Astrocyte of the hippocampus (primary cell): ENCODE measurements around the gene CA11.
A peak's percentile ranks its signal among the peaks of the same experiment; 100 is the strongest.

Source experiments
- DNase-seq: peaks from one replicate; pipeline ENCODE4 v3.0.0; 2011; ENCODE audit warnings: low read depth, low spot score

CA11 gene

GRCh38 chr19:48629297-48629598 is 16.7 kb downstream of the CA11 start:
- DNase-seq = no peak

- no peak for DNase-seq
These were observed 17.3 kb downstream of the CA11 start for GRCh38 chr19:48628486-48629296.

- DNase-seq = no peak
These were observed 18.1 kb downstream of the CA11 start for GRCh38 chr19:48627865-48628314.

- DNase-seq = no peak
These were observed 18.7 kb downstream of the CA11 start for GRCh38 chr19:48627201-48627864.

- no peak for DNase-seq
These were observed 20.1 kb downstream of the CA11 start for GRCh38 chr19:48625891-48626327.

GRCh38 chr19:48624791-48625723 is 20.9 kb downstream of the CA11 start:
- no peak for DNase-seq

GRCh38 chr19:48624067-48624594 is 21.9 kb downstream of the CA11 start:
- peak; percentile 100 for DNase-seq

- no peak for DNase-seq
These were observed 22.4 kb downstream of the CA11 start for GRCh38 chr19:48623556-48624066.

- DNase-seq = no peak
These were observed 26.0 kb downstream of the CA11 start for GRCh38 chr19:48619692-48620585.

GRCh38 chr19:48618916-48619691 is 26.9 kb downstream of the CA11 start, which contains the start of the genes RPL18 and SPHK2:
Gene RPL18, minus strand, starts transcription at chr19:48619178. Its CDS starts 35 bp downstream, at chr19:48619143.
Gene SPHK2, plus strand, starts transcription at chr19:48619506. Its CDS starts 1,009 bp downstream, at chr19:48620515.
- peak; percentile 100 for DNase-seq

- DNase-seq = peak; percentile 18
These were observed 27.6 kb downstream of the CA11 start for GRCh38 chr19:48618278-48618915.

GRCh38 chr19:48617146-48617937 is 28.6 kb downstream of the CA11 start:
- DNase-seq = peak; percentile 76

GRCh38 chr19:48616491-48617056 is 29.4 kb downstream of the CA11 start:
- no peak for DNase-seq

- no peak for DNase-seq
These were observed 29.9 kb downstream of the CA11 start for GRCh38 chr19:48616041-48616436.

GRCh38 chr19:48615231-48616040 is 30.6 kb downstream of the CA11 start:
- no peak for DNase-seq

- DNase-seq = peak; percentile 28
These were observed 31.4 kb downstream of the CA11 start, which contains the start of gene FAM83E for GRCh38 chr19:48614436-48615230. Gene FAM83E, minus strand, starts transcription at chr19:48615076. Its CDS starts 1,704 bp downstream, at chr19:48613372.
